Gastroesophageal sphincter (tissue), 3 donors: ENCODE measurements around the gene MS4A12.
"Not testable (repeated sequence)": the region's sequence is repeated elsewhere in the genome, so short reads cannot be mapped to it uniquely, and the experiment has no call there.

Experiments
- CTCF ChIP-seq, 4 experiments: fragments of 200-600 bp in 2 of 4; fragments of 450-650 bp in 2 of 4; sonication (generic) in 1 of 4; IDR thresholded peaks; one replicate each; pipeline ENCODE4 v1.5.1; 2017 to 2019; ENCODE audit warnings: antibody characterized with exemption in 4 of 4, mild to moderate bottlenecking in 2 of 4, moderate library complexity in 2 of 4
- EP300 ChIP-seq: sonication (generic); formaldehyde crosslinking; IDR thresholded peaks from one replicate; pipeline ENCODE4 v1.6.1; 2017; ENCODE audit warnings: antibody characterized with exemption, mild to moderate bottlenecking
- POLR2A ChIP-seq, 2 donors: fragments of 450-650 bp; IDR thresholded peaks; one replicate each; pipeline ENCODE4 v1.6.1; 2017; ENCODE audit warnings: antibody characterized with exemption in 2 of 2, mild to moderate bottlenecking in 2 of 2, moderate library complexity in 1 of 2
- POLR2AphosphoS5 ChIP-seq: sonication (generic); formaldehyde crosslinking; IDR thresholded peaks from one replicate; pipeline ENCODE4 v1.6.1; 2017; ENCODE audit warnings: antibody characterized with exemption

- not testable (repeated sequence) for TF ChIP-seq CTCF (IDR thresholded peaks at IDR 0.05); EP300; POLR2A (IDR thresholded peaks at IDR 0.05); POLR2AphosphoS5
Measured at GRCh38 chr11:60538627-60539026, 46.0 kb downstream of the MS4A12 start.
